ENCODE measurements around the gene TIAM2. TPM values are rescaled to one million over a fixed set of nuclear protein-coding genes. Genes with fewer than 3 reads are reported as not detected.

Gene TIAM2
- total RNA-seq, 1 donor from 2014 or later = 191 TPM

DNA sequence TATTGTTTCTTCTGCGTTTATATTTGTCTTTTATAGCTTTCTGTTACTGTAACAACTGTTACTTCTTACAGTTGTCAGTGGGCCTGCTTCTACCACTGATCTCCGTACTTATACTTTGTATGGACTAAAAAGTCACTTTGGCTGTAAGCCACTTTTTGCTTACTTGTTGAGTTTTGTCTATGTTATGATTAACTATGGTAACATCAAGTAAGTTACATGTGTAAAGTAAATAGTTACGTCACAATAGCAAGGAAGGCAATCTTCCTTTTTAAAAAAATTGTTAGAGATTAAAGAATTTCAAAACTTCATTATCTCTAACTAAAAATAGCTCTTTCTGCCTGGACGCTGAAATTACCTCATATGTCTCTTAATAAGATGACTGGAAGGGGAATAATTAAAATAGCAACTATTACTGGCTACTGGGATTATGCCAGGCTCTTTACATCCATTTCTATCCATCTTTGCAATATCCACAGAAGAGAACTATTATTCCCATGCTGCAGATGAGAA lies 308.3 kb downstream of the TIAM2 start:
- DNase-seq = no peak

GRCh38 chr6:155306958-155307357 lies 311.8 kb downstream of the TIAM2 start:
- DNase-seq = no peak

Data from occipital lobe (tissue), 2 donors.